ENCODE results near the gene SHOX. TPM values are rescaled to one million over a fixed set of nuclear protein-coding genes. Genes with fewer than 3 reads are reported as not detected.
"Not testable (repeated sequence)": the region's sequence is repeated elsewhere in the genome, so short reads cannot be mapped to it uniquely, and the experiment has no call there.

Gene SHOX
- total RNA-seq, 1 donor from 2014 or later: not detected

DNA sequence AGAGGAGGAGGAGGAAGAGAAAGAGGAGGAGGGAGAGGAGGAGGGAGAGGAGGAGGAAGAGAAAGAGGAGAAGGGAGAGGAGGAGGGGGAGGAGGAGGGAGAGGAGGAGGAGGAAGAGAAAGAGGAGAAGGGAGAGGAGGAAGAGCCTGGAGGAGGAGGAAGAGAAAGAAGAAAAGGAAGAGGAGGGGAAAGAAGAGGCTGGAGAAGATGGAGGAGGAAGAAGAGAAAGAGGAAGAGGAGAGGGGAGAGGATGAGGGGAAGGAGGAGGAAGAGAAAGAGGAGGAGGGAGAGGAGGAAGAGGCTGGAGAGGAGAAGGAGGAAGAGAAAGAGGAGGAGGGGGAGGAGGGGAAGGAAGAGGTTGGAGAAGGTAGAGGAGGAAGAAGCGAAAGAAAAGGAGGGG is 46.0 kb upstream of the SHOX start:
- Histone ChIP-seq H3K27me3 (peaks cover 31% of the 10 kb centered on the region), H3K4me1 (no peaks in the 10 kb centered on the region), H3K27ac (no peak overlapping the region), H3F3A (ENCODE audit: low read depth) (no peaks in the 10 kb centered on the region), H3K9ac (no peak overlapping the region), H3K9me3 (ENCODE audit: low read depth) (no peaks in the 10 kb centered on the region), H3K79me2 (ENCODE audit: low read depth) (no peaks in the 10 kb centered on the region), H3K4me3 (no peak overlapping the region), H3K36me3 (no peaks in the 10 kb centered on the region), H4K20me1 (ENCODE audit: low read depth) (no peaks in the 10 kb centered on the region), H3K4me2 (no peak overlapping the region), H2AFZ (replicated peaks) (no peak overlapping the region)
- Mint-ChIP-seq H3K36me3 (no peaks in the 10 kb centered on the region), H3K4me1 (peaks cover 3% of the 10 kb centered on the region), H3K4me3 (no peak overlapping the region), H3K27me3 (ENCODE audit: insufficient read depth, low read depth) (peaks cover 19% of the 10 kb centered on the region), H3K9me3 (no peaks in the 10 kb centered on the region), H3K27ac (no peak overlapping the region)
- no peak for DNase-seq (ENCODE audit: low spot score)
- TF ChIP-seq, protein P1, sequence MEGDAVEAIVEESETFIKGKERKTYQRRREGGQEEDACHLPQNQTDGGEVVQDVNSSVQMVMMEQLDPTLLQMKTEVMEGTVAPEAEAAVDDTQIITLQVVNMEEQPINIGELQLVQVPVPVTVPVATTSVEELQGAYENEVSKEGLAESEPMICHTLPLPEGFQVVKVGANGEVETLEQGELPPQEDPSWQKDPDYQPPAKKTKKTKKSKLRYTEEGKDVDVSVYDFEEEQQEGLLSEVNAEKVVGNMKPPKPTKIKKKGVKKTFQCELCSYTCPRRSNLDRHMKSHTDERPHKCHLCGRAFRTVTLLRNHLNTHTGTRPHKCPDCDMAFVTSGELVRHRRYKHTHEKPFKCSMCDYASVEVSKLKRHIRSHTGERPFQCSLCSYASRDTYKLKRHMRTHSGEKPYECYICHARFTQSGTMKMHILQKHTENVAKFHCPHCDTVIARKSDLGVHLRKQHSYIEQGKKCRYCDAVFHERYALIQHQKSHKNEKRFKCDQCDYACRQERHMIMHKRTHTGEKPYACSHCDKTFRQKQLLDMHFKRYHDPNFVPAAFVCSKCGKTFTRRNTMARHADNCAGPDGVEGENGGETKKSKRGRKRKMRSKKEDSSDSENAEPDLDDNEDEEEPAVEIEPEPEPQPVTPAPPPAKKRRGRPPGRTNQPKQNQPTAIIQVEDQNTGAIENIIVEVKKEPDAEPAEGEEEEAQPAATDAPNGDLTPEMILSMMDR (IDR thresholded peaks at IDR 0.05): no peak
- no peak for TF ChIP-seq EZH2phosphoT487 (IDR thresholded peaks at IDR 0.05)

DNA sequence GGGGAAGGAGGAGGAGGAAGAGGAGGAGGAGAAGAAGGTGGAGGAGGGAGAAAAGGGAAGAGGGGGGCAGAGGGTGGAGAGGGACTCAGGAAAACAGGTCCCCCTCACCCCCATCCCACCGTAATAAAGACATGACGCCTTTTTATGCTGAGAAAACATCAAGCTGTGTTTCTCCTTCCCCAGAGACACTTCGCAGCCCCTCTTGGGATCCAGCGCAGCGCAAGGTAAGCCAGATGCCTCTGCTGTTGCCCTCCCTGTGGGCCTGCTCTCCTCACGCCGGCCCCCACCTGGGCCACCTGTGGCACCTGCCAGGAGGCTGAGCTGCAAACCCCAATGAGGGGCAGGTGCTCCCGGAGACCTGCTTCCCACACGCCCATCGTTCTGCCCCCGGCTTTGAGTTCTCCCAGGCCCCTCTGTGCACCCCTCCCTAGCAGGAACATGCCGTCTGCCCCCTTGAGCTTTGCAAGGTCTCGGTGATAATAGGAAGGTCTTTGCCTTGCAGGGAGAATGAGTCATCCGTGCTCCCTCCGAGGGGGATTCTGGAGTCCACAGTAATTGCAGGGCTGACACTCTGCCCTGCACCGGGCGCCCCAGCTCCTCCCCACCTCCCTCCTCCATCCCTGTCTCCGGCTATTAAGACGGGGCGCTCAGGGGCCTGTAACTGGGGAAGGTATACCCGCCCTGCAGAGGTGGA is 45.3 kb upstream of the SHOX start:
- no peaks in the 10 kb centered on the region for H3K9me3 ChIP-seq (ENCODE audit: low read depth)
- DNase-seq (ENCODE audit: low spot score): no peak
- H4K20me1 ChIP-seq (ENCODE audit: low read depth): no peaks in the 10 kb centered on the region
- Mint-ChIP-seq H3K27me3 (ENCODE audit: insufficient read depth, low read depth) (peaks cover 20% of the 10 kb centered on the region), H3K9me3 (no peaks in the 10 kb centered on the region), H3K36me3 (no peaks in the 10 kb centered on the region), H3K27ac (no peak overlapping the region), H3K4me3 (no peak overlapping the region), H3K4me1 (peaks cover 3% of the 10 kb centered on the region)
- TF ChIP-seq EZH2 (IDR thresholded peaks at IDR 0.05): no peak
- TF ChIP-seq, protein P1 (IDR thresholded peaks at IDR 0.05): no peak
- TF ChIP-seq EZH2phosphoT487 (IDR thresholded peaks at IDR 0.05): no peak
- H3K4me2 ChIP-seq: no peak overlapping the region
- no peaks in the 10 kb centered on the region for H3F3A ChIP-seq (ENCODE audit: low read depth)
- H3K27ac ChIP-seq: no peak overlapping the region
- no peak overlapping the region for H3K9ac ChIP-seq
- no peaks in the 10 kb centered on the region for H3K36me3 ChIP-seq
- H3K4me1 ChIP-seq: no peaks in the 10 kb centered on the region
- H3K79me2 ChIP-seq (ENCODE audit: low read depth): no peaks in the 10 kb centered on the region
- H3K27me3 ChIP-seq: peaks cover 31% of the 10 kb centered on the region
- H2AFZ ChIP-seq (replicated peaks): no peak overlapping the region
- no peak overlapping the region for H3K4me3 ChIP-seq

- no peaks in the 10 kb centered on the region for H3K79me2 ChIP-seq (ENCODE audit: low read depth)
- no peaks in the 10 kb centered on the region for H3K4me1 ChIP-seq
- H3K4me2 ChIP-seq: no peak overlapping the region
- H3F3A ChIP-seq (ENCODE audit: low read depth): no peaks in the 10 kb centered on the region
- Mint-ChIP-seq H3K9me3 (no peaks in the 10 kb centered on the region), H3K4me1 (peaks cover 3% of the 10 kb centered on the region), H3K4me3 (no peak overlapping the region), H3K27ac (no peak overlapping the region), H3K36me3 (no peaks in the 10 kb centered on the region), H3K27me3 (ENCODE audit: insufficient read depth, low read depth) (peaks cover 18% of the 10 kb centered on the region)
- no peak overlapping the region for H2AFZ ChIP-seq (replicated peaks)
- H3K9ac ChIP-seq: no peak overlapping the region
- DNase-seq (ENCODE audit: low spot score): no peak
- peaks cover 31% of the 10 kb centered on the region for H3K27me3 ChIP-seq
- no peak for TF ChIP-seq EZH2phosphoT487 (IDR thresholded peaks at IDR 0.05)
- TF ChIP-seq, protein P1 (IDR thresholded peaks at IDR 0.05): no peak
- TF ChIP-seq EZH2 (IDR thresholded peaks at IDR 0.05): no peak
- H3K9me3 ChIP-seq (ENCODE audit: low read depth): no peaks in the 10 kb centered on the region
- H4K20me1 ChIP-seq (ENCODE audit: low read depth): no peaks in the 10 kb centered on the region
- no peaks in the 10 kb centered on the region for H3K36me3 ChIP-seq
- no peak overlapping the region for H3K27ac ChIP-seq
- H3K4me3 ChIP-seq: no peak overlapping the region
These were observed 44.2 kb upstream of the SHOX start for GRCh38 chrX:586351-586750.

DNA sequence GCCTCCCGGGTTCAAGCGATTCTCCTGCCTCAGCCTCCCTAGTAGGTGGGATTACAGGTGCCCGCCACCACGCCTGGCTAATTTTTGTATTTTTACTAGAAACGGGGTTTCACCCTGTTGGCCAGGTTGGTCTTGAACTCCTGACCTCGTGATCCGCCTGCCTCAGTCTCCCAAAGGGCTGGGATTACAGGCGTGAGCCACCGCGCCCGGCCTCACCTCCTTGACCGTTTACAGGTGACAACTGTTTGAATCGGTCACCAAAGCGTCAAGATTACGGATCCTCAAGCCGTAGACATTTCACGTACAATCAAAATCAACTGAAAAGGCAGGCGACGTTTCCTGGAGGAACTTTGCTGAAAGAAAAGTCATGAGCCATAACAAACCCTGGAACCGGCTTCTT is 41.3 kb upstream of the SHOX start:
- H3K4me1 ChIP-seq; H3K9me3 Mint-ChIP-seq; H4K20me1 ChIP-seq (ENCODE audit: low read depth); DNase-seq (ENCODE audit: low spot score); H3K9ac ChIP-seq; H3K36me3 Mint-ChIP-seq; H3K9me3 ChIP-seq (ENCODE audit: low read depth); H3K4me3 Mint-ChIP-seq; H3K27ac ChIP-seq; H3K4me2 ChIP-seq; H3K79me2 ChIP-seq (ENCODE audit: low read depth); H3K27me3 Mint-ChIP-seq (ENCODE audit: insufficient read depth, low read depth); H3K4me3 ChIP-seq; H3K27ac Mint-ChIP-seq; H3K36me3 ChIP-seq; H3F3A ChIP-seq (ENCODE audit: low read depth); H3K4me1 Mint-ChIP-seq: not testable (repeated sequence)
- peaks cover 20% of the 10 kb centered on the region for H3K27me3 ChIP-seq
- peak overlapping the region; percentile 15 for H2AFZ ChIP-seq (replicated peaks)

Data from neural progenitor cell (in vitro differentiated cells).